Measurements from ENCODE around the gene CCNI.
A peak's percentile ranks its signal among the peaks of the same experiment; 100 is the strongest.

Gene CCNI

DNA sequence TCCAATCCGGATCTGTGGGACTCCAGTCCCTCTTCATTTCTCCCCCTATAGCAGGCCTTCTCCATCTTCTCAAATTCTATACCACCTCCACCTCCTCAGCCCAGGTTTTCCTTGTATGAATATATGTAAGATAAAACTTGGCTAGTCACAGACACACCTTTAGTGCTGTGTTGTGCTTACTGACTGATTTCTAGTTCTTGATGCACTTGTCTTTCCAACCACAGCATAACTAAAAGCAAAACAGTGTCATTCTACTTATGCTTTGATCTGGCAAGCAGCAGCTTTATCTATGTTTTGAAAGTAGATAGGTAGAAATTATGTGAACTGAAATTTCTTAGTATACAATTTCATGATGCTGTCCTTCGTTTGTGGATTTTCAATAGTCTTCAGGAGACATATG is 47.5 kb downstream of the CCNI start:
- H3K4me3 ChIP-seq (ENCODE audit: low read depth, low read length): no peak overlapping the region
- TF ChIP-seq CTCF (conservative IDR thresholded peaks at IDR 0.05; ENCODE audit: low read depth, low read length): no peak
- DNase-seq (ENCODE audit: low read depth): no peak

GRCh38 chr4:77026322-77026704 is 49.5 kb downstream of the CCNI start:
- H3K4me3 ChIP-seq (ENCODE audit: low read depth, low read length): no peak overlapping the region
- no peak for DNase-seq (ENCODE audit: low read depth)
- no peak for TF ChIP-seq CTCF (conservative IDR thresholded peaks at IDR 0.05; ENCODE audit: low read depth, low read length)

- DNase-seq (ENCODE audit: low read depth): peak; percentile 59
- TF ChIP-seq CTCF (conservative IDR thresholded peaks at IDR 0.05; ENCODE audit: low read depth, low read length): no peak
- no peak overlapping the region for H3K4me3 ChIP-seq (ENCODE audit: low read depth, low read length)
Observed at GRCh38 chr4:77025643-77026321, 50.0 kb downstream of the CCNI start.

GRCh38 chr4:77023920-77024319 is 51.9 kb downstream of the CCNI start:
- TF ChIP-seq CTCF (conservative IDR thresholded peaks at IDR 0.05; ENCODE audit: low read depth, low read length): no peak
- DNase-seq (ENCODE audit: low read depth): no peak
- no peak overlapping the region for H3K4me3 ChIP-seq (ENCODE audit: low read depth, low read length)

DNA sequence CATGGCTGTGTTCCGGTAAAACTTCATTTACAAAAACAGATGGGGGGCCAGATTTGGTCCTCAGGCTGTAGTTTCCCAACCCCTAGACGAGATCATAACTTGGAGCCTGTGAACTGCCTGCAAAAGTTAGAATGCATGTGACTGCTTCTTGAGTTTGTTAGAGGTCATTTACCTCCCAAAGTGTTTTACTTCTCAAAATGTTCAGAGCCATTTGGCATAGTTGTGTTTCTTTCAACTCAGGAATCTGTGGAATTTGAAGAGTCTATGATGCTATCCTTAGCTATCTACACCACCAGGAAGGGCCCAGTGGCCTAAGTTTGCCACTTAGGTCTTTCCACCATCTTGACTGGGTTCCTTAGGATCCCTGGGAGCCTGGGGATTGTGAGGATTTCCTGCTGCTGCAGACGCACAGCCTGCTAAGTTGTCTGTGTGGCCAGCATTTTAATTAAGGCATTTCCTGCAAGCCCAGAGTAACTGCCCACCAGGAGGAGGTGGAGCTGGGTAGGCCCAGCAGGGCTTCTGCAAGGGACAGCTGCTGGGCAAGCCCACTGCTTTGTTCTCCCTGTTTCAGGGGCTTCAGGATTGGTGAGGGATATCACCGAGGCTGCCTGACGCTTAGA is 53.1 kb downstream of the CCNI start:
- TF ChIP-seq CTCF (conservative IDR thresholded peaks at IDR 0.05; ENCODE audit: low read depth, low read length): peak; percentile 17

DNA sequence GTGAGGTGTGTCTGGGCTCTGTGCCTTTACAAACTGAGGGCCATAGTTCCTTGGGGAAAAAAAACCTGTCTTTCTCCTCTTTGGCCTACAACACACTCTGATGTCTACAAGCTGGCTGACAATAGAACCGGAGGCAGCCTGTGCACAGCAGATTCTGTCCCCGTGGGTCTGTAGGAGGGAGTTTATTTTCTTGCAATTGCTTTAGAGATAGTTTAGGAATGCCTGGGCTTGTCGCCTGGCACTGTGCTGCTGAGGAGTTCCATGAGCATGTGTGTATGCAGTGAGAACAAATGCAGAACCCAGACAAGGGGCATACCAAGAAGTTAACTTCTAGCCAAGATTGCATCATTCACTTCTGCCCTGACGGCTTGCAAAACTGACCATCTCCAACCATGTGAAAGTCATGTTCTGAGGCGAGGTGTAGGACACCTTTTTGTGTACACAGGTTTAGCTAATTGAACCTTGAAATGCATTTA is 54.1 kb downstream of the CCNI start:
- H3K4me3 ChIP-seq (ENCODE audit: low read depth, low read length): no peak overlapping the region
- DNase-seq (ENCODE audit: low read depth): peak; percentile 94
- no peak for TF ChIP-seq CTCF (conservative IDR thresholded peaks at IDR 0.05; ENCODE audit: low read depth, low read length)

More for the DNA sequence above, 53.1 kb downstream of the CCNI start:
- H3K4me3 ChIP-seq (ENCODE audit: low read depth, low read length): no peak overlapping the region
- peak; percentile 94 for DNase-seq (ENCODE audit: low read depth)

DNA sequence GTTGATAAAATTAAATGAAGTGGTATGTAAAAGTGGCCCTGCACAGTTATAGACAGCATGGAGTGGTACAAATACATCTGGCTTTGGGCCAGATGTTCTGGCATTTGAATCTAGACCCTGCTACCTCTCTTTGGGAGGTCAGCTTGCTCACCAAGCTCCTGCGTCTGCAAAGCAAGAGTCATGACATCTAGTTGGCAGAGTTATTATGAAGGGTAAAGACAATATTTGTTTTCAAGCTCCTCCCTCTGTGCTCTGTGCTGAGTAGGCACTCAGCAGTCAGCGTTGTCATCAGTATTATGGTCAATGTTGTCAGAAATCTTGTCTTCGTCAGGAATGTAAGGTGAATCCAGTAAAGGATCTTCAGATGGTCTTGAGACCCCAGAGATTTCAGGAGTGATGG is 55.8 kb downstream of the CCNI start:
- TF ChIP-seq CTCF (conservative IDR thresholded peaks at IDR 0.05; ENCODE audit: low read depth, low read length): no peak
- no peak for DNase-seq (ENCODE audit: low read depth)
- no peak overlapping the region for H3K4me3 ChIP-seq (ENCODE audit: low read depth, low read length)

Measured in choroid plexus epithelial cell (primary cell).